Measurements from ENCODE around the gene SLX9. TPM values are rescaled to one million over a fixed set of nuclear protein-coding genes. Genes with fewer than 3 reads are reported as not detected.

The SLX9 gene
- total RNA-seq, 6 donors from 2014 or later: 5.5 to 34.6 (median 22.8) TPM

- Histone ChIP-seq H3K36me3 (peaks cover 0 to 37% (median 21%) of the 10 kb centered on the region in 4 donors), H3K27ac (no peak overlapping the region), H3K4me3 (no peak overlapping the region), H3K4me1 (peaks cover 19 to 27% (median 23%) of the 10 kb centered on the region in 4 donors), H3K27me3 (no peaks in the 10 kb centered on the region), H3K9me3 (no peaks in the 10 kb centered on the region)
- ATAC-seq (ENCODE audit: low FRiP score in 2 of 2) (no peak), DNase-seq (no peak)
- no peak for TF ChIP-seq EP300 (IDR thresholded peaks at IDR 0.05)
- TF ChIP-seq CTCF (IDR thresholded peaks at IDR 0.05): no peak
- no peak for TF ChIP-seq POLR2AphosphoS5 (IDR thresholded peaks at IDR 0.05)
- TF ChIP-seq POLR2A (IDR thresholded peaks at IDR 0.05): no peak
- 81 to 87% methylated on average over 2 of the region's 2 CpGs for WGBS, 2 donors
Observed at GRCh38 chr21:44942566-44942965, 2.7 kb downstream of the SLX9 start.

- H3K9me3 ChIP-seq: no peaks in the 10 kb centered on the region
- no peak overlapping the region for H3K27ac ChIP-seq
- ATAC-seq (ENCODE audit: low FRiP score in 2 of 2): no peak
- TF ChIP-seq POLR2AphosphoS5 (IDR thresholded peaks at IDR 0.05) (no peak), CTCF (IDR thresholded peaks at IDR 0.05) (no peak), POLR2A (IDR thresholded peaks at IDR 0.05) (no peak), EP300 (IDR thresholded peaks at IDR 0.05) (no peak)
- no peak for DNase-seq
- peaks cover 19 to 27% (median 23%) of the 10 kb centered on the region in 4 donors for H3K4me1 ChIP-seq
- H3K4me3 ChIP-seq: no peak overlapping the region
- H3K36me3 ChIP-seq: peaks cover 0 to 41% (median 22%) of the 10 kb centered on the region in 4 donors
- 87 to 92% methylated on average over 15 of the region's 15 CpGs for WGBS, 2 donors
- no peaks in the 10 kb centered on the region for H3K27me3 ChIP-seq
Observed at GRCh38 chr21:44943005-44943685, 3.3 kb downstream of the SLX9 start.

DNA sequence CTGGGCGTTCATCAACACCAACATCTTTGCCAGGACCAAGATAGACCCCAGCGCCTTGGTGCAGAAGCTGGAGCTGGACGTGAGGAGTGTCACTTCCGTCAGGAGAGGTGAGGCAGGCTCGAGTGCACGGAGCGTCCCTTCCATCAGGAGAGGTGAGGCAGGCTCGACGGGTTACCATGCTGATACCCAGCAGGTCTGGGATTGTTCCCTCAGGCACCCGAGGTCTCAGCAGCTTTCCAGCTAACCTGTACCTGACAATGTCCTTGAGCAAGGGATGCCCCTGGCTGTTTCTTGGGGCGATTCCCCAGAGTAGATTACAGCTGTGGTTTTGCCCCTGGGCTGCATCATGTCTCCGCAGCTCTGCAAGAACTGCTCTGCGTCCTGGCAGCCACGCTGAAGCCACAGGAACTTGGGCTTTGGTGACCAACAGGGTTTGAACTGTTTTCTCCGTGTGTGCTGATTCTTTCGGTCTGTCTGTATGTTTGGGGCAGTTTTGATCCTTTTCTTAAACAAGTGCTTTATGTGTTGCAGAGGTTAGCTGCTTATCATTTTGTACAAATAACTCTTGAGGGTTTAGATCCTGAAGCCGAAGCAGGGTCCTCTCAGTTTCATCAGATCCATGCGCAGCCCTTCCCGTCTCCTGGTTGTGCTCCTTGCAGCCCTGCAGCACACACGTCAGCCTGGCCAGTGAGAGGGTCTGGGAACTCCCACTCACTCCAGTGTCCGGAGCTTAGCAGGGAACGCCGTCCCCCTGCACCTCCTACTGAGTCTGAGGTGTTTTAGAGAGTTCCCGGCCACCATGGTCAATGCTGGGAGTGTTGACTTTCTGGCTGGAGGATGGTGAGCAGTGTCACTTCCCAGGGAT lies 4.1 kb downstream of the SLX9 start:
- Histone ChIP-seq H3K4me1 (peaks cover 18 to 25% (median 21%) of the 10 kb centered on the region in 4 donors), H3K9me3 (no peaks in the 10 kb centered on the region), H3K27me3 (no peaks in the 10 kb centered on the region), H3K36me3 (peaks cover 0 to 41% (median 22%) of the 10 kb centered on the region in 4 donors), H3K4me3 (no peak overlapping the region), H3K27ac (no peak overlapping the region)
- WGBS, 2 donors: 89 to 92% methylated on average over 20 to 24 of the region's 24 CpGs
- no peak for DNase-seq
- TF ChIP-seq POLR2AphosphoS5 (IDR thresholded peaks at IDR 0.05): no peak
- TF ChIP-seq POLR2A (IDR thresholded peaks at IDR 0.05): no peak
- no peak for TF ChIP-seq CTCF (IDR thresholded peaks at IDR 0.05)
- no peak for TF ChIP-seq EP300 (IDR thresholded peaks at IDR 0.05)
- ATAC-seq (ENCODE audit: low FRiP score in 2 of 2): no peak

GRCh38 chr21:44944596-44944995 lies 4.8 kb downstream of the SLX9 start:
- Histone ChIP-seq H3K36me3 (peaks cover 0 to 41% (median 22%) of the 10 kb centered on the region in 4 donors), H3K27ac (no peak overlapping the region), H3K9me3 (no peaks in the 10 kb centered on the region), H3K4me1 (peaks cover 14 to 29% (median 18%) of the 10 kb centered on the region in 4 donors), H3K27me3 (no peaks in the 10 kb centered on the region), H3K4me3 (no peak overlapping the region)
- ATAC-seq (ENCODE audit: low FRiP score in 2 of 2) (no peak), DNase-seq (no peak)
- WGBS, 2 donors: 92 to 97% methylated on average over 4 to 9 of the region's 10 CpGs
- no peak for TF ChIP-seq EP300 (IDR thresholded peaks at IDR 0.05)
- TF ChIP-seq CTCF (IDR thresholded peaks at IDR 0.05): no peak
- TF ChIP-seq POLR2AphosphoS5 (IDR thresholded peaks at IDR 0.05): no peak
- no peak for TF ChIP-seq POLR2A (IDR thresholded peaks at IDR 0.05)
